Limb (tissue), 2 donors: Measurements from ENCODE around the gene PRPF38B.
"Not testable (repeated sequence)": the region's sequence is repeated elsewhere in the genome, so short reads cannot be mapped to it uniquely, and the experiment has no call there.

Experiments used
- DNase-seq, 2 donors: peaks; one replicate each; pipeline ENCODE4 v3.0.0-alpha.2; 2016; ENCODE audit errors: extremely low spot score in 2 of 2

Gene PRPF38B

GRCh38 chr1:108679586-108680213 is 12.4 kb upstream of the PRPF38B start:
- no peak for DNase-seq

- not testable (repeated sequence) for DNase-seq
Observed at GRCh38 chr1:108681701-108682100, 10.4 kb upstream of the PRPF38B start.

- DNase-seq = no peak
Observed at GRCh38 chr1:108685529-108685928, 6.6 kb upstream of the PRPF38B start.

GRCh38 chr1:108686614-108687313 is 5.3 kb upstream of the PRPF38B start:
- no peak for DNase-seq

- no peak for DNase-seq
Observed at GRCh38 chr1:108691128-108691941, 775 bp upstream of the PRPF38B start.

GRCh38 chr1:108692724-108693655 is 880 bp downstream of the PRPF38B start:
- no peak for DNase-seq

GRCh38 chr1:108695535-108695934 is 3.4 kb downstream of the PRPF38B start:
- no peak for DNase-seq

- DNase-seq = no peak
Observed at GRCh38 chr1:108699375-108700332, 7.5 kb downstream of the PRPF38B start.

GRCh38 chr1:108701176-108701849 is 9.2 kb downstream of the PRPF38B start:
- no peak for DNase-seq

- DNase-seq = not testable (repeated sequence)
Observed at GRCh38 chr1:108702109-108702508, 10.0 kb downstream of the PRPF38B start.

GRCh38 chr1:108703939-108704338 is 11.8 kb downstream of the PRPF38B start:
- DNase-seq = no peak

GRCh38 chr1:108704496-108704895 is 12.4 kb downstream of the PRPF38B start:
- DNase-seq = no peak

GRCh38 chr1:108706643-108707042 is 14.5 kb downstream of the PRPF38B start:
- DNase-seq = no peak

- DNase-seq = no peak
Observed at GRCh38 chr1:108708691-108709660, 16.9 kb downstream of the PRPF38B start.

- no peak for DNase-seq
Observed at GRCh38 chr1:108712606-108713150, 20.6 kb downstream of the PRPF38B start, which contains the start of gene FNDC7. Gene FNDC7 (plus strand): TSS chr1:108712908. CDS start chr1:108712934, 26 bp downstream.

GRCh38 chr1:108715932-108716331 is 23.8 kb downstream of the PRPF38B start:
- no peak for DNase-seq

GRCh38 chr1:108716437-108717230 is 24.5 kb downstream of the PRPF38B start:
- DNase-seq = no peak
